HCT116 (cell line): ENCODE measurements around the gene OPTN. TPM values are rescaled to one million over a fixed set of nuclear protein-coding genes. Genes with fewer than 3 reads are reported as not detected.

ENCODE experiments used
- ATAC-seq: fragments of 200-7000 bp; cut with Tn5 transposase; 2 replicates; pipeline ENCODE4 v1.9.1; 2020; ENCODE audit warnings: mild to moderate bottlenecking, moderate library complexity
- BruUV-seq: library from RNA; stranded (reverse); fragments of 400-500 nt; replicated peaks from 2 replicates; lab custom pipeline; 2021; lab: Mats Ljungman, UMichigan
- CTCF ChIA-PET: fragments of 300-600 bp; sonication (Branson Sonifier 250); formaldehyde crosslinking; loops from one replicate; lab custom pipeline; 2021; ENCODE audit warnings: antibody characterized with exemption; lab: Charles Lee
- POLR2A ChIA-PET: fragments of 300-600, 350-600 bp; sonication (Branson Sonifier 250); formaldehyde crosslinking; loops from one replicate; lab custom pipeline; 2021; ENCODE audit warnings: antibody characterized with exemption; lab: Charles Lee
- RAD21 ChIA-PET, 2 experiments: fragments of 300-600 bp; sonication (Branson Sonifier 250); formaldehyde crosslinking; loops; one replicate each; lab custom pipeline; 2023; ENCODE audit warnings: low total read pairs in 2 of 2; ENCODE audit not compliant: uncharacterized antibody in 2 of 2, unreplicated experiment in 2 of 2, low non-redundant PET in 1 of 2; lab: Charles Lee
- DNase-seq: peaks from one replicate; pipeline ENCODE4 v3.0.0-alpha.2; 2010; ENCODE audit warnings: low read depth, low spot score
- H2AFZ ChIP-seq: fragments of 200-600 bp; shearing (Covaris generic), sonication (generic); 2 replicates; pipeline ENCODE4 v1.6.1; 2017; ENCODE audit warnings: low read depth, mixed run types, mixed read lengths, antibody characterized with exemption, low read length; ENCODE audit not compliant: poor library complexity, severe bottlenecking
- H3K27ac ChIP-seq: 2 replicates; pipeline ENCODE4 v1.5.1; 2012; ENCODE audit warnings: low read depth, low read length
- H3K27me3 ChIP-seq: fragments of 200-600 bp; sonication (generic); 2 replicates; pipeline ENCODE4 v1.6.1; 2016; ENCODE audit warnings: mixed run types, low read length, mixed read lengths; ENCODE audit not compliant: insufficient read depth
- H3K36me3 ChIP-seq, 2 experiments: fragments of 200-500 bp in 1 of 2; fragments of 200-600 bp in 1 of 2; sonication (Bioruptor generic) in 1 of 2; sonication (generic) in 1 of 2; 2 replicates each; pipeline versions ENCODE4 v1.5.1 to v1.6.1; 2014 to 2016; ENCODE audit warnings: low read length in 2 of 2, inconsistent platforms in 1 of 2, mixed read lengths in 1 of 2, mixed run types in 1 of 2; ENCODE audit not compliant: insufficient read depth in 2 of 2, control insufficient read depth in 1 of 2
- H3K4me1 ChIP-seq, 2 experiments: fragments of 200-600 bp in 1 of 2; sonication (generic) in 1 of 2; 2 replicates each; pipeline versions ENCODE4 v1.5.1 to v1.6.1; 2012 to 2017; ENCODE audit warnings: low read length in 2 of 2, inconsistent platforms in 1 of 2, mild to moderate bottlenecking in 1 of 2, mixed read lengths in 1 of 2, mixed run types in 1 of 2, moderate library complexity in 1 of 2; ENCODE audit not compliant: insufficient read depth in 2 of 2, control insufficient read depth in 1 of 2
- H3K4me2 ChIP-seq: fragments of 200-600 bp; sonication (generic); 2 replicates; pipeline ENCODE4 v1.6.1; 2017; ENCODE audit warnings: mixed run types, low read length, mixed read lengths
- H3K4me3 ChIP-seq, 2 experiments: fragments of 200-600 bp in 1 of 2; sonication (generic) in 1 of 2; replicated peaks in 1 of 2; 2 replicates each; pipeline ENCODE4 v1.5.1; 2011 to 2016; ENCODE audit warnings: low read length in 2 of 2, control low read depth in 1 of 2, low read depth in 1 of 2, mild to moderate bottlenecking in 1 of 2, mixed read lengths in 1 of 2, mixed run types in 1 of 2
- H3K79me2 ChIP-seq: fragments of 200-600 bp; sonication (generic); 2 replicates; pipeline ENCODE4 v1.6.1; 2017; ENCODE audit warnings: mild to moderate bottlenecking, mixed run types, low read length, moderate library complexity, mixed read lengths; ENCODE audit not compliant: insufficient read depth
- H3K9ac ChIP-seq: fragments of 200-600 bp; sonication (generic); 2 replicates; pipeline ENCODE4 v1.6.1; 2016; ENCODE audit warnings: low read length, mixed read lengths
- H3K9me2 ChIP-seq: fragments of 200-600 bp; sonication (generic), shearing (Covaris generic); 2 replicates; pipeline ENCODE4 v1.6.1; 2017; ENCODE audit warnings: mixed run types, mild to moderate bottlenecking, moderate library complexity; ENCODE audit not compliant: insufficient read depth
- H3K9me3 ChIP-seq, 2 experiments: fragments of 200-500 bp in 1 of 2; fragments of 200-600 bp in 1 of 2; sonication (Bioruptor generic) in 1 of 2; sonication (generic) in 1 of 2; 2 replicates each; pipeline ENCODE4 v1.6.1; 2014 to 2017; ENCODE audit warnings: low read length in 2 of 2, mixed read lengths in 2 of 2, inconsistent platforms in 1 of 2, low read depth in 1 of 2, mild to moderate bottlenecking in 1 of 2, mixed run types in 1 of 2, moderate library complexity in 1 of 2; ENCODE audit not compliant: control insufficient read depth in 1 of 2, insufficient read depth in 1 of 2
- H4K20me1 ChIP-seq: fragments of 200-600 bp; sonication (generic), shearing (Covaris generic); 2 replicates; pipeline ENCODE4 v1.6.1; 2017; ENCODE audit warnings: mixed run types, mild to moderate bottlenecking, moderate library complexity; ENCODE audit not compliant: insufficient read depth
- EZH2phosphoT487 ChIP-seq: fragments of 200-600 bp; IDR thresholded peaks from 2 replicates; pipeline ENCODE4 v1.6.1; 2018; ENCODE audit warnings: antibody characterized with exemption, borderline replicate concordance
- JUND ChIP-seq: IDR thresholded peaks from 2 replicates; pipeline ENCODE4 v1.6.1; 2012
- POLR2AphosphoS5 ChIP-seq: IDR thresholded peaks from 2 replicates; pipeline ENCODE4 v1.6.1; 2011; ENCODE audit warnings: mild to moderate bottlenecking, low read depth, low read length, moderate library complexity
- REST ChIP-seq: IDR thresholded peaks from 2 replicates; pipeline ENCODE4 v1.6.1; 2012; ENCODE audit warnings: low read depth
- SP1 ChIP-seq: IDR thresholded peaks from 2 replicates; pipeline ENCODE4 v1.6.1; 2012; ENCODE audit warnings: low read depth
- SRF ChIP-seq: IDR thresholded peaks from 2 replicates; pipeline ENCODE4 v1.6.1; 2012; ENCODE audit warnings: low read depth
- YY1 ChIP-seq: IDR thresholded peaks from 2 replicates; pipeline ENCODE4 v1.6.1; 2011; ENCODE audit warnings: low read length, low read depth, moderate library complexity, mild to moderate bottlenecking; ENCODE audit not compliant: insufficient replicate concordance; ENCODE audit errors: extremely low read depth
- ZFX ChIP-seq: fragments of 450-650 bp; IDR thresholded peaks from 2 replicates; pipeline ENCODE4 v1.6.1; 2017
- intact Hi-C: fragments of 100-400 bp; cut with micrococcal nuclease; formaldehyde crosslinking; loops from 2 replicates; pipeline ENCODE4 v1.10.0; 2022
- total RNA-seq: library from RNA; stranded (reverse); gene quantifications from one replicate; pipeline ENCODE4 v1.2.1, GENCODE V29; 2021; ENCODE audit not compliant: unreplicated experiment

Gene OPTN
- total RNA-seq, 1 experiment from 2014 or later: 17.0 TPM

GRCh38 chr10:13103554-13103953, 3.6 kb downstream of the OPTN start:
- Histone ChIP-seq H3K36me3 (no peaks in the 10 kb centered on the region), H3K4me2 (no peak overlapping the region), H3K79me2 (no peaks in the 10 kb centered on the region), H2AFZ (no peak overlapping the region), H3K4me3 (no peak overlapping the region), H3K9me3 (no peaks in the 10 kb centered on the region), H3K27me3 (no peaks in the 10 kb centered on the region), H3K27ac (no peak overlapping the region), H3K9me2 (no peaks in the 10 kb centered on the region), H3K9ac (no peak overlapping the region), H4K20me1 (no peaks in the 10 kb centered on the region), H3K4me1 (peaks cover 12 to 23% of the 10 kb centered on the region in 2 experiments)
- TF ChIP-seq SP1: no peak
- TF ChIP-seq YY1: no peak
- TF ChIP-seq ZFX: no peak
- no peak for TF ChIP-seq REST
- no peak for TF ChIP-seq EZH2phosphoT487
- no peak for TF ChIP-seq JUND
- TF ChIP-seq POLR2AphosphoS5: no peak
- TF ChIP-seq SRF: no peak
- intact Hi-C loops: no loop called here
- RAD21 ChIA-PET: no interaction called here
- POLR2A ChIA-PET: no interaction called here
- ATAC-seq (no peak), DNase-seq (no peak)
- CTCF ChIA-PET: interaction anchor here (0.6 to 1.0 kb wide), 2 partner anchors 46 to 297 kb away, joined by 3 read pairs; no protein-coding TSS in a partner anchor
- no TSS peak for BruUV-seq
